ENCODE data around the gene MMP17. TPM values are rescaled to one million over a fixed set of nuclear protein-coding genes. Genes with fewer than 3 reads are reported as not detected.
A peak's percentile ranks its signal among the peaks of the same experiment; 100 is the strongest.

MMP17 gene
- polyA plus RNA-seq, 1 of the 3 experiments (the other 2 are of a cell fraction) = 14.0 TPM

DNA sequence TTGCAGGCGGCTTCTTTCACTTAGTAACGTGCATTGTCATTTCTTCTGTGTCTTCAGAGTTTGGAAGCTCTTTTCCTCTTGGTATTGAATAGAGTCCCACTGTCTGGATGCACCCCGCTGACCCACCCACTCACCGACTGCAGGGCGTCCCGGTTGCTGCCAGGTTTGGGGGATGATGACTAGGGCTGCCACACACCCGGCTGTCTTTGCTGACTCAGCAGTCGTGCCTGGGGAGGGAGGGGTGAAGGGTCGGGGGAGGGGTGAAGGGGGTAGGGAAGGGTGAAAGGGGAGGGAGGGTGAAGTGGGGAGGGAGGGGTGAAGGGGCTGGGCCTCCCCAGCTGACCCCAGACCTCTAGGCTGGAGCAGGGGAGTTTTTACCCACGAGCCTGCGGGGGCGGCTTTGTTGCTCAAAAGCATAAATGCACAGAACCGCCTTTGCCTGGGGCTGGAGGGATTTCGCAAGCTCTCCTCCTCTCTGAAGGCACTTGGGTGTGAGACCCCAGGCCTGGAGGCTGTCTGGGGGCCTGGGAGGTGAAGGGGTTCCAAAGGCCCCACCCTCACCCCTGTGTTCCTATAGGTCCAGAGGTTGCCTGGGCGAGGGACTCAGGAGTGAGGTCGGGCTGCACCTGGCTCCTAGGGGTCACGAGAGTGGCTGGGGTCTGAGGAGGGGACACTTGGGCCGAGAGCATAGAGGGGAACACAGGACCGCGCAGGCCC is 35.0 kb downstream of the MMP17 start:
- no peaks in the 10 kb centered on the region for H3K9me2 ChIP-seq
- no peaks in the 10 kb centered on the region for H3K36me3 ChIP-seq (replicated peaks in 1 of 2; ENCODE audit: control insufficient read depth in 1 of 2, insufficient read depth in 2 of 2, low read length in 1 of 2)
- H3K4me1 ChIP-seq (ENCODE audit: control insufficient read depth in 1 of 2, insufficient read depth in 2 of 2, low read depth in 1 of 2, low read length in 1 of 2) = peaks cover 0 to 29% of the 10 kb centered on the region in 2 experiments; a peak in 1 of 4 replicates
- no peaks in the 10 kb centered on the region for H3K79me2 ChIP-seq (ENCODE audit: insufficient read depth)
- H3K27me3 ChIP-seq (ENCODE audit: insufficient read depth) = no peaks in the 10 kb centered on the region
- H3K4me3 ChIP-seq (ENCODE audit: low read depth in 2 of 2, low read length in 1 of 2) = no peak overlapping the region
- 78% methylated on average over 18 of the region's 20 CpGs for WGBS (ENCODE audit: low lambda C conversion rate)
- H3K4me2 ChIP-seq = no peak overlapping the region
- TF ChIP-seq POLR2AphosphoS5 (IDR thresholded peaks at IDR 0.05; ENCODE audit: low read depth, low read length) (no peak), FOXM1 (IDR thresholded peaks at IDR 0.05; ENCODE audit: low read depth) (no peak), USF1 (IDR thresholded peaks at IDR 0.05; ENCODE audit: borderline replicate concordance, low read depth) (no peak), PBX3 (IDR thresholded peaks at IDR 0.05) (no peak), RFX5 (IDR thresholded peaks at IDR 0.05; ENCODE audit: low read length) (no peak), FOXJ3 (CRISPR knock-in tag; IDR thresholded peaks at IDR 0.05) (no peak), REST (IDR thresholded peaks at IDR 0.05; ENCODE audit: low read depth, low read length) (no peak), MXI1 (IDR thresholded peaks at IDR 0.05; ENCODE audit: low read depth, low read length) (no peak), TEAD4 (IDR thresholded peaks at IDR 0.05; ENCODE audit: borderline replicate concordance, insufficient read depth) (no peak), CHD2 (IDR thresholded peaks at IDR 0.05; ENCODE audit: low read length, partially characterized antibody) (no peak), NFIC (IDR thresholded peaks at IDR 0.05; ENCODE audit: borderline replicate concordance) (no peak)
- H3K27ac ChIP-seq (ENCODE audit: low read depth in 2 of 2, low read length in 1 of 2) = peak overlapping the region in 1 of 2 experiments; percentile 85; a peak in 2 of 4 replicates
- CTCF ChIA-PET = interaction anchor here (0.5 to 2.0 kb wide), 9 partner anchors 9 to 87 kb away, joined by 3 to 7 read pairs (median 4); partner anchors contain the start of gene EP400
- H4K20me1 ChIP-seq (ENCODE audit: insufficient read depth) = no peaks in the 10 kb centered on the region
- H3F3A ChIP-seq (replicated peaks; ENCODE audit: insufficient read depth) = no peaks in the 10 kb centered on the region
- no peak overlapping the region for H3K9ac ChIP-seq
- POLR2A ChIA-PET = interaction anchor here (1.0 to 1.1 kb wide), 2 partner anchors 10 to 32 kb away, joined by 3 read pairs; no protein-coding TSS in a partner anchor
- no peaks in the 10 kb centered on the region for H3K9me3 ChIP-seq
- no peak for DNase-seq
- H2AFZ ChIP-seq (ENCODE audit: low read depth) = no peak overlapping the region
